KMS-11 (cell line): Measurements from ENCODE around the gene DNM3.

Source experiments
- H2AFZ ChIP-seq: fragments of 200-600 bp; sonication (generic); 2 replicates; pipeline ENCODE4 v1.6.1; 2016; ENCODE audit warnings: antibody characterized with exemption, mixed run types, low read depth
- H3K27ac ChIP-seq: fragments of 200-600 bp; sonication (generic); 2 replicates; pipeline ENCODE4 v1.6.1; 2016; ENCODE audit warnings: mild to moderate bottlenecking, mixed run types
- H3K27me3 ChIP-seq: fragments of 200-600 bp; sonication (generic); 2 replicates; pipeline ENCODE4 v1.6.1; 2017; ENCODE audit warnings: mild to moderate bottlenecking, low read depth, mixed run types, moderate library complexity; ENCODE audit not compliant: insufficient read depth
- H3K36me3 ChIP-seq: fragments of 200-600 bp; sonication (generic); 2 replicates; pipeline ENCODE4 v1.6.1; 2017; ENCODE audit warnings: mild to moderate bottlenecking, mixed run types; ENCODE audit not compliant: insufficient read depth
- H3K4me1 ChIP-seq: fragments of 200-600 bp; sonication (generic); 2 replicates; pipeline ENCODE4 v1.6.1; 2016; ENCODE audit warnings: mild to moderate bottlenecking, low read depth, mixed run types; ENCODE audit not compliant: poor library complexity, severe bottlenecking
- H3K4me2 ChIP-seq: fragments of 200-600 bp; sonication (generic); 2 replicates; pipeline ENCODE4 v1.7.0; 2016; ENCODE audit warnings: mild to moderate bottlenecking, mixed run types
- H3K4me3 ChIP-seq: fragments of 200-600 bp; sonication (generic); IDR thresholded peaks from 2 replicates; pipeline ENCODE4 v1.6.1; 2017; ENCODE audit warnings: low read depth, low read length, mixed read lengths; ENCODE audit not compliant: insufficient read depth
- H3K79me2 ChIP-seq: fragments of 200-600 bp; sonication (generic); 2 replicates; pipeline ENCODE4 v1.6.1; 2016; ENCODE audit warnings: low read depth, mixed run types; ENCODE audit not compliant: insufficient read depth
- H3K9ac ChIP-seq: fragments of 200-600 bp; sonication (generic); 2 replicates; pipeline ENCODE4 v1.6.1; 2016; ENCODE audit warnings: mild to moderate bottlenecking, mixed run types
- H4K20me1 ChIP-seq: fragments of 200-600 bp; sonication (generic); 2 replicates; pipeline ENCODE4 v1.6.1; 2016; ENCODE audit warnings: mild to moderate bottlenecking, mixed run types; ENCODE audit not compliant: insufficient read depth
- CTCF ChIP-seq: fragments of 200-600 bp; sonication (generic); conservative IDR thresholded peaks from 2 replicates; pipeline ENCODE4 v1.6.1; 2017; ENCODE audit warnings: low read depth, mild to moderate bottlenecking, antibody characterized with exemption, low read length, moderate library complexity, mixed read lengths

Gene DNM3

GRCh38 chr1:172308577-172308976 is 467.3 kb downstream of the DNM3 start:
- no peaks in the 10 kb centered on the region for H3K36me3 ChIP-seq
- TF ChIP-seq CTCF = no peak
- H3K9ac ChIP-seq = no peak overlapping the region
- H3K27me3 ChIP-seq = no peaks in the 10 kb centered on the region
- H4K20me1 ChIP-seq = no peaks in the 10 kb centered on the region
- H3K4me3 ChIP-seq = no peak overlapping the region
- H3K4me2 ChIP-seq = no peak overlapping the region
- no peak overlapping the region for H3K27ac ChIP-seq
- H2AFZ ChIP-seq = no peak overlapping the region
- no peaks in the 10 kb centered on the region for H3K79me2 ChIP-seq
- no peaks in the 10 kb centered on the region for H3K4me1 ChIP-seq

- no peaks in the 10 kb centered on the region for H3K36me3 ChIP-seq
- H3K27ac ChIP-seq = no peak overlapping the region
- no peak overlapping the region for H3K9ac ChIP-seq
- H4K20me1 ChIP-seq = no peaks in the 10 kb centered on the region
- no peak overlapping the region for H2AFZ ChIP-seq
- no peak for TF ChIP-seq CTCF
- no peak overlapping the region for H3K4me2 ChIP-seq
- no peaks in the 10 kb centered on the region for H3K79me2 ChIP-seq
- no peaks in the 10 kb centered on the region for H3K27me3 ChIP-seq
- H3K4me3 ChIP-seq = no peak overlapping the region
- H3K4me1 ChIP-seq = no peaks in the 10 kb centered on the region
Measured at GRCh38 chr1:172320733-172321132, 479.4 kb downstream of the DNM3 start.

- no peak overlapping the region for H2AFZ ChIP-seq
- no peaks in the 10 kb centered on the region for H3K36me3 ChIP-seq
- H3K27me3 ChIP-seq = no peaks in the 10 kb centered on the region
- no peak for TF ChIP-seq CTCF
- H3K79me2 ChIP-seq = no peaks in the 10 kb centered on the region
- no peaks in the 10 kb centered on the region for H4K20me1 ChIP-seq
- no peak overlapping the region for H3K4me2 ChIP-seq
- H3K4me1 ChIP-seq = no peaks in the 10 kb centered on the region
- no peak overlapping the region for H3K4me3 ChIP-seq
- no peak overlapping the region for H3K27ac ChIP-seq
- no peak overlapping the region for H3K9ac ChIP-seq
Measured at GRCh38 chr1:172321451-172321850, 480.2 kb downstream of the DNM3 start.

GRCh38 chr1:172322219-172323061 is 481.1 kb downstream of the DNM3 start:
- H3K4me1 ChIP-seq = no peaks in the 10 kb centered on the region
- H3K4me3 ChIP-seq = no peak overlapping the region
- no peak overlapping the region for H3K9ac ChIP-seq
- no peak overlapping the region for H2AFZ ChIP-seq
- no peaks in the 10 kb centered on the region for H3K79me2 ChIP-seq
- no peak overlapping the region for H3K27ac ChIP-seq
- H3K27me3 ChIP-seq = no peaks in the 10 kb centered on the region
- H3K4me2 ChIP-seq = no peak overlapping the region
- no peaks in the 10 kb centered on the region for H4K20me1 ChIP-seq
- no peak for TF ChIP-seq CTCF
- H3K36me3 ChIP-seq = no peaks in the 10 kb centered on the region
